ENCODE results near the gene FAM216B.
A peak's percentile ranks its signal among the peaks of the same experiment; 100 is the strongest.
"Not testable (repeated sequence)": the region's sequence is repeated elsewhere in the genome, so short reads cannot be mapped to it uniquely, and the experiment has no call there.

The FAM216B gene

GRCh38 chr13:42786715-42787114 is 5.3 kb downstream of the FAM216B start:
- no peak for DNase-seq (ENCODE audit: low read depth)

GRCh38 chr13:42788601-42789000 is 7.2 kb downstream of the FAM216B start:
- no peak for DNase-seq (ENCODE audit: low read depth)

GRCh38 chr13:42792154-42792553 is 10.8 kb downstream of the FAM216B start:
- no peak for DNase-seq (ENCODE audit: low read depth)

- DNase-seq (ENCODE audit: low read depth): no peak
Measured at GRCh38 chr13:42794577-42795275, 13.3 kb downstream of the FAM216B start.

GRCh38 chr13:42795666-42796065 is 14.3 kb downstream of the FAM216B start:
- DNase-seq (ENCODE audit: low read depth): no peak

GRCh38 chr13:42796747-42797356 is 15.5 kb downstream of the FAM216B start:
- no peak for DNase-seq (ENCODE audit: low read depth)

- no peak for DNase-seq (ENCODE audit: low read depth)
Measured at GRCh38 chr13:42798118-42798517, 16.7 kb downstream of the FAM216B start.

GRCh38 chr13:42800109-42800643 is 18.8 kb downstream of the FAM216B start:
- no peak for DNase-seq (ENCODE audit: low read depth)

- DNase-seq (ENCODE audit: low read depth): peak; percentile 78
Measured at GRCh38 chr13:42803563-42804204, 22.3 kb downstream of the FAM216B start.

GRCh38 chr13:42804244-42804874 is 23.0 kb downstream of the FAM216B start:
- DNase-seq (ENCODE audit: low read depth): no peak

- no peak for DNase-seq (ENCODE audit: low read depth)
Measured at GRCh38 chr13:42807241-42807640, 25.9 kb downstream of the FAM216B start.

GRCh38 chr13:42807866-42808265 is 26.5 kb downstream of the FAM216B start:
- no peak for DNase-seq (ENCODE audit: low read depth)

GRCh38 chr13:42808341-42808940 is 27.1 kb downstream of the FAM216B start:
- no peak for DNase-seq (ENCODE audit: low read depth)

GRCh38 chr13:42812316-42812715 is 30.9 kb downstream of the FAM216B start:
- no peak for DNase-seq (ENCODE audit: low read depth)

- DNase-seq (ENCODE audit: low read depth): peak; percentile 88
Measured at GRCh38 chr13:42814868-42815267, 33.5 kb downstream of the FAM216B start.

GRCh38 chr13:42815681-42816080 is 34.3 kb downstream of the FAM216B start:
- peak; percentile 48 for DNase-seq (ENCODE audit: low read depth)

GRCh38 chr13:42816538-42816937 is 35.2 kb downstream of the FAM216B start:
- no peak for DNase-seq (ENCODE audit: low read depth)

- not testable (repeated sequence) for DNase-seq (ENCODE audit: low read depth)
Measured at GRCh38 chr13:42819687-42820086, 38.3 kb downstream of the FAM216B start.

- DNase-seq (ENCODE audit: low read depth): no peak
Measured at GRCh38 chr13:42820451-42820850, 39.1 kb downstream of the FAM216B start.

GRCh38 chr13:42821437-42821836 is 40.1 kb downstream of the FAM216B start:
- DNase-seq (ENCODE audit: low read depth): peak; percentile 90

- peak; percentile 89 for DNase-seq (ENCODE audit: low read depth)
Measured at GRCh38 chr13:42832341-42833096, 51.1 kb downstream of the FAM216B start.

Measured in fibroblast of the conjunctiva (primary cell).